ENCODE results near the gene MGLL.

The MGLL gene

GRCh38 chr3:127738192-127738840 lies 84.0 kb downstream of the MGLL start:
- DNase-seq = no peak

GRCh38 chr3:127736801-127737539 lies 85.3 kb downstream of the MGLL start:
- DNase-seq = no peak

GRCh38 chr3:127735767-127736693 lies 86.3 kb downstream of the MGLL start:
- DNase-seq = no peak

GRCh38 chr3:127734754-127735473 lies 87.4 kb downstream of the MGLL start:
- no peak for DNase-seq

GRCh38 chr3:127734181-127734720 lies 88.1 kb downstream of the MGLL start:
- DNase-seq = no peak

- DNase-seq = no peak
These were observed 88.5 kb downstream of the MGLL start for GRCh38 chr3:127733781-127734180.

GRCh38 chr3:127732879-127733350 lies 89.4 kb downstream of the MGLL start:
- DNase-seq = no peak

GRCh38 chr3:127732303-127732702 lies 90.0 kb downstream of the MGLL start:
- no peak for DNase-seq

GRCh38 chr3:127731546-127732289 lies 90.6 kb downstream of the MGLL start:
- no peak for DNase-seq

- DNase-seq = no peak
These were observed 91.5 kb downstream of the MGLL start for GRCh38 chr3:127730666-127731295.

GRCh38 chr3:127730171-127730570 lies 92.1 kb downstream of the MGLL start:
- DNase-seq = no peak

- DNase-seq = no peak
These were observed 92.7 kb downstream of the MGLL start for GRCh38 chr3:127729556-127730056.

GRCh38 chr3:127728417-127729015 lies 93.8 kb downstream of the MGLL start:
- DNase-seq = no peak

- DNase-seq = no peak
These were observed 95.4 kb downstream of the MGLL start for GRCh38 chr3:127726894-127727293.

GRCh38 chr3:127723011-127723567 lies 99.2 kb downstream of the MGLL start:
- DNase-seq = no peak

GRCh38 chr3:127722091-127722784 lies 100.1 kb downstream of the MGLL start:
- DNase-seq = no peak

GRCh38 chr3:127720985-127721935 lies 101.1 kb downstream of the MGLL start:
- no peak for DNase-seq

GRCh38 chr3:127720161-127720823 lies 102.0 kb downstream of the MGLL start:
- DNase-seq = no peak
